Hematopoietic multipotent progenitor cell treated with erythropoietin and hydrocortisone succinate and interleukin-3 and kit ligand, for 8 days (in vitro differentiated cells): ENCODE results near the gene MLXIP.

ENCODE experiments used
- DNase-seq: peaks from one replicate; pipeline ENCODE4 v3.0.0-alpha.2; 2015

Gene MLXIP

DNA sequence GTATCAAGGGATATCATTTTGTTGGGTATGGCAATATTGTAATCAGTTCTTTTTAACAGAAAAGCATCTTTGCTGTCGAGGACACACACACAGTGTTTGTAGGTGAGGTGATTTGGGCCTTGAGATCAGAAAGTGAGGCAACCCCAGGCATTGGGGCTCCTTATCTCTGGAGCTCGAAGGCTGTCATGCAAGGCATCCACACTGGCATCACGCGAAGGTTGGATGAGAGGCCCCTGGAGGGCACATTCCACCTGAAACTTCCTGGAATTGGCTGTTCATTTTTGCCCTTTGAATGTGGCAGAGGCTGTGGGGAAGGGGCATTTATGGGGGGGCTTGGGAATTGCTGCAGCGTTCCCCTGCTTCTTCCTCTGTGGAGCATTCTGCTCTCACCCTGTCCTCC, 49.9 kb downstream of the MLXIP start:
- DNase-seq, result no peak

GRCh38 chr12:122129131-122129530, 50.6 kb downstream of the MLXIP start:
- DNase-seq, result no peak

DNA sequence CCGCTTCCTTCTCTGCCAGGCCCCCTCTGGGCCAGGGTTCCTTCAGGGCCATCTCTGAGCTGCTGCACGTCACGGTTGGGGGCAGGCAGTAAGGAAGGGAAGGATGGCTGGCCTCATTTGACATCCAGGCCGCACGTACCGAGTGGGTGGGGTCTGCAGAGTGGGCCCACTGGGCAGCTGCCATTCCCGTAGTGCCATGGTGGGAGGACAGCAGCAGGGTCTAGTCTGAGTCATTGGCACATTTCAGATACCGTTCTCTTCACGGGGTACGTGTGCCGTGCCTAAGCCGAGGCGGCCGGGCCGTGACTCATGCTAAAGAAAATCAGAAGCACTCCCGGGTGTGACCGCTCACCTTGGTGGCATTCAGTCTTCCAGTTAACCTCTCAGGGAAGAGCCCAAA, 51.6 kb downstream of the MLXIP start:
- no peak for DNase-seq

- no peak for DNase-seq
These were observed 54.8 kb downstream of the MLXIP start for GRCh38 chr12:122133192-122133950.

GRCh38 chr12:122135437-122136031, 57.0 kb downstream of the MLXIP start:
- no peak for DNase-seq

- no peak for DNase-seq
These were observed 58.7 kb downstream of the MLXIP start for GRCh38 chr12:122137229-122137628.

DNA sequence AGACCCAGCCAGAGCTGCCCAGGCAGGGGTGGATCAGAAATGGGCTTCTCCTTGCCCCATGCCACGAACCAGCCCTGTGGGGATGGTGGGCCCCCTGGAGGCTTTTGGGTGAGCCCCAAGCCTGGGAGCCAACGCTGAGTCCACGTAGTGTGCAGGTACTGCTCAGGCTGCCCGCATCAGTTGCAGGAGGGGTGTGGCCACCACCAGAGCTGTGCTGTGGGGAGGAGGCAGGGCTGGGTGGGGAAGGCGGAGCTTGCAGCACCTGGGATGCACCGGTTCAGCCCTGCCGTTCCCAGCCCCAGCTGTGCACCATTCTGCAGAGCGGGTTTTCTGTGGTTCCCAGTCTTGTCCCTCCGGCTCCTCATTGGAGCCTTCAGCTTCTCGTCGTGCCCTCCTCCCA, 59.1 kb downstream of the MLXIP start:
- DNase-seq, result no peak

DNA sequence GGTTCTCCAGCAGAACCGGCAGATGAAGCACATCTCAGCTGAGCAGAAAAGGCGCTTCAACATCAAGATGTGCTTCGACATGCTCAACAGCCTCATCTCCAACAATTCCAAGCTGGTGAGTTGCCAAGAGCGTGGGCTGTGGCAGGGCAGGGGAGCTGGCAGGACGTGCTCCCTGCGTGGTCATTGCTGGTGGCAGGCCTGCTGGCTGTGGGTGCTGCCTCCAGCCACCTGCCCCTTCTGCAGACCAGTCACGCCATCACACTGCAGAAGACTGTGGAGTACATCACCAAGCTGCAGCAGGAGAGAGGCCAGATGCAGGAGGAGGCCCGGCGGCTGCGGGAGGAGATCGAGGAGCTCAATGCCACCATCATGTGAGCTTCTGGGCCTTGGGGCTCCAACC, 59.6 kb downstream of the MLXIP start:
- DNase-seq, result no peak

- no peak for DNase-seq
These were observed 60.1 kb downstream of the MLXIP start for GRCh38 chr12:122138616-122139015.

DNA sequence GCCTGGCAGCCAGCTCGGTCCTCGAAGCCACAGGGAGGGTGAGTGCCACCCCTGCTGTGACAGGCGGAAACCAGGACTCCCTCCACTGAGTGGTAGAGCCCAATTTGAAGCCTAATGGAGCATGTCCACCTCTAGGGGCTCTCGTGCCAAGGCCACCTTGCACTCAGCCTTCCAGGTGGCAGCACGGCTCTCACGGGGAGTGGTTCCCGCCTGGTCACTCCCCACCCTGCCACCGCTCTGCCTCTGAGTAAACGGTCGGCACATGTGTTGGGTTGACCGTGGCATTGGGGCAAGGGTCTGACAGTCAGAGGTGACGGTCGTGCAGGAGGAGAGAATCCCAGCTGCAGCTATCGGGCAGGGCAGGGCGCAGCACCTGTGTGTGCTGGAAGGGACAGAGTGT, 60.7 kb downstream of the MLXIP start:
- DNase-seq, result no peak

DNA sequence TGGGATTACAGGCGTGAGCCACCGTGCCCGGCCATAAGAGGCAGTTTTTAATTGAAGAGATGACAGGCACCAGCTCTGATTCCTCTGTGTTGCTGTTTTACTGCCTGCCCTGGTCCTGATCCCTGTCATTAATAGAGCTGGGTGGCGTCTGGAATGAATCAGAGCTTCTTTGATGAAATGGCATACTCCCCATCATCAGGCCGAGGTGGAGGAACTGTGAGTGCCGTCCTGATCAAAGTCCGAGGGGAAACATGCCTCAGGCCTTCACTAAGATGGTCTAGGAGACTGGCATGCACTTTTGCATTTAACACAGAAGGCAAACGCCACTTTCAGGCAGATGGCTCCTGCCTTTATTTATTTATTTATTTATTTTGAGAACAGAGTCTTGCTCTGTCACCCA, 61.4 kb downstream of the MLXIP start:
- DNase-seq, result no peak

- no peak for DNase-seq
These were observed 62.1 kb downstream of the MLXIP start for GRCh38 chr12:122140467-122141257.

DNA sequence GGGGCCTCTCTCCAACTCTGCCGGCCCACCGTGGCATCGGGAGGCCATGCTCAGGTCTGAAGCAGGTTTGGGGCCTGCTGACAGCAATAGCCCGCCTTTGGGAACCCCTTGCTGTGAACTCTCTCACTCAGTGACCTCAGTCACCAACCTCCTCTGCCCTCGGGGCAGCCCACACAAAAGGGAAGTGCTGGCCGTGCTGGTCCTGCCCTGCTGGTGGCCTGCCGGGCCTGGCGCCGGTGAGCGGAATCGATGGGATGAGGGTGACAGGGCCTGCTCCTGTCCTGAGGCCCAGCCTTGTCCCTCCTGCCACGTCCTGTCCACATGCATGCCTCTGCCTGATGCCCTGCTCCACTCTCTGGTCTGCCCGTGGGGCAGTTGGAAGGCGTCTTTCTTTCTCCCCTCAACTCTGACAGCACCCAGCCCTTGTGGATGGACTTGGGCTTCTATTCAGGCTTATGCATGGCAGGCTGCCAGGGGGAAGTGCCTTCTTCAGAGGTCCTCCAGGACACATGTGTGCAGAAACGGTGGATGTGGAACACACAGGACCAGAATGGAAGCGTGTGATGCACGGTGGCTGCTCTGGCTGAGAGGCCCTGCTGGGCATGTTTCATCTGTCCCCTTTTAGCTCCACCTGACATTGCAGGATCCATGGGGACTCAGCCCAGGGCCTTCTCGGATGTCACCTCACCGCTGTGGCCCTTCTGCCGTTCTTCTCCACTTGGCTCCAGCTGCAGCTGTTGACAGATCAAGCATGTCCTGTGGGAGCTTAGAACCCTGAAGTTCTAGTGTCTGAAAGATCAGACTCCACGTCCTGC, 63.6 kb downstream of the MLXIP start:
- no peak for DNase-seq

- DNase-seq, result no peak
These were observed 64.3 kb downstream of the MLXIP start for GRCh38 chr12:122142857-122143256.

- no peak for DNase-seq
These were observed 66.3 kb downstream of the MLXIP start for GRCh38 chr12:122144885-122145284.

DNA sequence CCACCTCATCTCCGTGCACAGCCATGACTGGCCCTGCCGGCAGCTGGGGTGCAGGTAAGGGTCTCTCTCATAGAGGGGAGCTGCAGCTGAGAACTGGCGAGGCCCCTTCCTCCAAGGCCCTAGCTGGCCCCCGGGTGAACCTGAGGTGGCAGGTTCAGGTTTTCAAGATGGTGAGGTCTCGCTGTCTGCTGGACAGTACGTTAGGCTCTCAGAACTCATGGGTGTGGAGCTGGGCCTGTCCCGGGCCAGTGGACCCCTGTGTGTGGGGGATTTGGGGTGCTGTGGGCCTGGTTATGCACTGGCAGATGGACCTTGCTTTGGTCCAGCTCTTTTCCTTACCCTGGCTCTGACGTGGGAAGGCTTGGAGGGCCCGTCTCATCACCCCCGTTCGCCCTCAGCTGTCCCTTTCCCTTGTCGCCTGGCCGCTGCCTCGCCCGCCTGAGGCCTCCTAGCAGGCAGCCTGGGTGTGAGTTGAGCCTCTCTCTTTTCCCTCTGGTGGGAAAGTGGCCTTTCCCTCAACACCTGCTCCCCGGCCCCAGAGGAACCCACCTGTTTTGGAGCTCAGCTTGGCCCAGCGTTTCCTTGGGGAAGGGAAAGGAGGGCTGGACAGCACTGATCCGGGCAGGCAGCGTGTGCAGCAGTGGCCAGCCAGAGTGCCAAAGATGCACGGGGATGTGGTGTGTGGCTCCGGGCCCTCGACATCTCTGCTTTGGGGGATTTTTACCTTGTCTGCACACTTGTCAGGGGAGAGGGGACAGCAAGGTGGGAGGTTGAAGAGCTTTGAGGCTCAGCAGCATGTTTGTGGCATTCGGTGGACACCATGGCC, 67.2 kb downstream of the MLXIP start:
- no peak for DNase-seq

DNA sequence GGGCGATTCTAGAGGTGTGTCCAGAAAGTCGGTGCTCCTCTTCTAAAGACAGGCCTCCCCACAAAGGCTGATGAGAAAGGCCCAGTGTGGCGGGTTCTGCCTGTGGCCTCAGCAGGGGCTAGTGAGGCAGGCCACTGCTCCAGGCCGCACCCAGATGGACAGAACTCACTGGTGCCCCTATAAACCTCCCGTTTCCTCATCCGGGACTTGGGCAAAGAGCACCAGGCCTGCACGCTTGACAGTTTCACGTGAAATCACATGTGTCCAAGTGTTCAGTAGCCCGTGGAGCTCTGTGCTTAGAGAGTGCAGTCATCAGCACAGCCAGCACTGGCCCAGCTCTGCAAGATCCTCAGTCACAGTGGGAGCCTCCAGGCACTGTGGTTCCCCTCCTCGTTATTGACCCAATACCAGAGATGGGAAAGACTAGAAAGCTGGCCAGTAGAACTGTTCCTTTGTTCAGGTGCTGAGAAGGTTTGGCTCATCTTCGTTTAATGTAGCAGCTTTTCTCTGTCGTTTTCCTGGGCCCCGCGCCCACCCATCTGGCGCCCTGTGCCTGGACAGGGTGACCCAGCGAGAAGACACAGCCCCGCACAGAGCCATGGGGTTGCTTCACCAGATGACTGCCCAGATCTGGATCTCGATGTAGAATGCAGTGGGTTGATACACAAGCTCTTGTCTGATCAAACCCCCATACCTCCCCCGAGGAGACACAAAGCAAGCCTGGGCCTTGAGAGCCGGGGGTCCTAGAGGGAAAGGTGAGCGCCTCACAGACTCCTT, 69.1 kb downstream of the MLXIP start:
- DNase-seq, result no peak

DNA sequence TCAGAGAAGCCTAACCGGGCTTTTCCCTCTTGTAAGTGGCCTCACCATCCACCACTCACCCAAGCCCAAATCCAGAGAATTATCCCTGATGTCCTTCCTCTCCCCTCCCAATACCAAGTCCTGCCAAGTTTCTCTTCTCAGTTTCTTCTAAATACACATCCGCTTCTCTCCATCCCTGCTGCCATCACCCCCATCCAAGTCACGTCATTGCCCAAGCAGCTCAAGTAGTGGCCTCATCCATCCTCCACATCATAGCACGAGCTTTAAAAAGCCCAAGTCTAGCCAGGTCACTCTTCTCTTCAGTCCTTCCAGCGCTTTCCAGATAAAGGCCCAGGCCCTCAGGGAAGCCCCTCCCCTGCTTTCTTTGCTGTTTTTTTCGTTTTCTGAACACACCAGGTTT, 70.1 kb downstream of the MLXIP start:
- DNase-seq, result no peak

DNA sequence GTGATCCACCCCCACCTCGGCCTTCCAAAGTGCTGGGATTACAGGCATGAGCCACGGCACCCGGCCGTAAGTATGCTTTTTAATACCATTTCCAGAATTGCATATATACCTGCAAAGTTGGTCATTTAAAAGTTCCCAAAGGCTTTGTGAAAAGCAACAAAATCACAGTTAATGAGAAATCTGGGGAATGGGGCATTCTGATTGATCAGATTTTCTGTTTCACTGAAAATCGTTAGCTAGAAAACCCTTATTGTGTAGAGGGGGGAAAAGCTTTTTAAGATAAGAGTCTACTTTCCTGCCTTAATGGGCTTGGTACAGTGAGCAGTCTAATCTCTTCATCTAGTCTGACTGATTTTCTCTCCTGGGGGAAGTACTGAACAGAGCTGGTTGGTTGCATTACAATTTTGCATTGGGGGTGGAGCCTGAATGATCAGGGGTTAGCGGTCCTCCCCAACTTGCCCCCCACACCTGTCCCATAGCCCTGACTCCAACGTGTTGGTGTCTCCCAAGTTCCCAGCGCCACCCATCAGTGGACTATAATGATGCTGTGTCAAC, 71.6 kb downstream of the MLXIP start:
- no peak for DNase-seq

DNA sequence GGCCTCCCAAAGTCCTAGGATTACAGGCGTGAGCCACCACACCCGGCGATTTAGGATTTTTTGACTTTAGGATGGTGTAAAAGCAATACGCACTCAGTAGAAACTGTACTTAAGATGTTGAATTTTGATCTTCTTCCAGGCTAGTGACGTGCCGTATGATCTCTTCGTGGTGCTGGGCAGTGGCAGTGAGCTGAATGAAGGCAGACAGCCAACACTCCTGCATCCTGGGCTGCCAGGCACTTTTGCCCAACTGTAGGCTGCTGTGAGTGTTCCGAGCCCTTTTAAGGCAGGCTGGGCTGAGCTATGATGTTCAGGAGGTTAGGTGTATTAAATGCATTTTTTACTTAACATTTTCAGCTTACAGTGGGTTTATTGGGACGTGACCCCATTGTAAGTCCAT, 74.2 kb downstream of the MLXIP start:
- no peak for DNase-seq

DNA sequence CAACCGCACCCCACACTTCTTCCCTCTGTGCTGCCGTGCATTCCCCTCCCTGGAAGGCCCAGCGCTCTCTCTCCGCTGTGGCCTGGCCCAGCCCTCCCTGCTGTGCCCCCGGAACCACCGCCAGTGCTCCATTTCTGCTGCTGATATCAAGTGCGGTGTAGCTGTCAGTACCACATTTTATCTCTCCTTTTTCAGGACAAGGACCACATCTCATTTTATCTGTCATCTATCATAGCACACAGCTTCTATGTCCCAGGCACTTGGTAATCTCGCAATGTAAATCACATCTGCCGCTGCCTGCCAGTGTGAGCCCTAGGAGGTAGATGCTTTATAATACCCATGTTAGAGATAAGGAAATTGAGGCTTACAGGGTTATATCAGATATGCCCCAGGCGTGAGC, 77.1 kb downstream of the MLXIP start:
- DNase-seq, result peak; percentile 89
